ENCODE results near the gene PSMD3.
A peak's percentile ranks its signal among the peaks of the same experiment; 100 is the strongest.
"Not testable (repeated sequence)": the region's sequence is repeated elsewhere in the genome, so short reads cannot be mapped to it uniquely, and the experiment has no call there.

The PSMD3 gene

GRCh38 chr17:39980351-39981206 lies at the start of gene PSMD3:
Gene PSMD3, plus strand, starts transcription at chr17:39980807. Its CDS starts 164 bp downstream, at chr17:39980971.
- peak; percentile 99 for DNase-seq (ENCODE audit: low read depth)

GRCh38 chr17:39933912-39934311 lies 46.7 kb upstream of the PSMD3 start:
- no peak for DNase-seq (ENCODE audit: low read depth)

DNA sequence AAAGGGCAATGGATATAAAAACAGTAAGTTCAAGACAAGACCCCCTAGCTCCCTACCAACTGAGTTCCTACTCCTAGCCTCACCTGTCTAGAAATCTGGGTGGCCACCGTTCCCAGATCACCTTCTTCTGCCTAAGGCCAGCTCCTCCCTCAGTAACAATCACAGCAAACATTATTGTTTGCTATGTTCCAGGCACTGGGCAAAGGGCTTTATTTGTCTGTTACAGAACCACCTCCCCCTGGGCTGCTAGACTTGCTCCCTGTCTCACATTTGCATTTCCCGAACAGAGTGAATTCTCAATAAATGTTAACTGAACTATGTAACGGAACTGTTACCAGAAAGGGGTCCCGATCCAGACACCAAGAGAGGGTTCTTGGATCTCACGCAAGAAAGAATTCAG lies 46.3 kb upstream of the PSMD3 start:
- DNase-seq (ENCODE audit: low read depth) = no peak

- DNase-seq (ENCODE audit: low read depth) = no peak
These were observed 44.7 kb upstream of the PSMD3 start for GRCh38 chr17:39935909-39936308.

GRCh38 chr17:39937447-39937846 lies 43.2 kb upstream of the PSMD3 start:
- DNase-seq (ENCODE audit: low read depth) = no peak

GRCh38 chr17:39938140-39938869 lies 42.3 kb upstream of the PSMD3 start:
- DNase-seq (ENCODE audit: low read depth) = no peak

GRCh38 chr17:39939106-39939505 lies 41.5 kb upstream of the PSMD3 start:
- no peak for DNase-seq (ENCODE audit: low read depth)

DNA sequence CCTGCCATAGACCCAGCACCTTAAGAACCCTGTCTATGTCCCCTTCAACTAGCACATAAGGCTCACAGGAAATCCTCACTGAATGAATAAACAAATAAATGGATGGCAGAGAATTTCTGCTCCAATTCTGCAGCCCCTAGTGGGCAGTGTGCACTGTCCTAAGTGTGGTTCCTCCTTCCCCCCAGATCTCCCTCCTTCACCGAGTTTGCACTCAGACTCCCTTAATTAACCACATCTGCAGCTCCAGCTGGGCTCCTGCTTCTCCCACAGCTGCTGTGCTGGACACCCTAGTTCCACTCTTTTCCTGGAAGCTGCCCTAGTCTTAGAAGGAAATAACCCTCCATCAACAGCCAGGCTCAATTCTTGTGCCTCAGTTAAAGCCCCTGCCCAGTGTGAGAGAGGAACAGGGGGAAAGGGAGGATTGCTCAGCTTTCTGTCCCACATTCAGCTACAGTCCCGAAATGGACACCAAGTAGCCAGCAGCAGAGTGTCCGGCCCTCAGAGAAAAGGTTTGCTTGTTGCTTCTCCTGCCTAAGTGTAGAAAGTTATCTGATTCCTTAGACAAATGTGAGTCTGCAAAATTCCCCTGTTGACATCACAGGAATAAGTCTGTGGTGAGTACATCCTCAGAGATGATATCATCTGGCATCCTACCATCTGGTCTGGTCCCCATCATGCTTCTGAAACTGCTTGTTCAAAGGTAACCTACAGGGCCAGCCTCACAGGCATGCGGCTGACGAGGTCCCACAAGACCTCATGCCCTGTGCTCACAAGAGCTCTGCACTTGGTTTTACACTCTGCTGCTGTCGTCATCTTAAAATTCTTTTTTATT lies 40.8 kb upstream of the PSMD3 start:
- peak; percentile 84 for DNase-seq (ENCODE audit: low read depth)

GRCh38 chr17:39943702-39944392 lies 36.8 kb upstream of the PSMD3 start:
- DNase-seq (ENCODE audit: low read depth) = no peak

- DNase-seq (ENCODE audit: low read depth) = no peak
These were observed 36.3 kb upstream of the PSMD3 start for GRCh38 chr17:39944393-39944711.

DNA sequence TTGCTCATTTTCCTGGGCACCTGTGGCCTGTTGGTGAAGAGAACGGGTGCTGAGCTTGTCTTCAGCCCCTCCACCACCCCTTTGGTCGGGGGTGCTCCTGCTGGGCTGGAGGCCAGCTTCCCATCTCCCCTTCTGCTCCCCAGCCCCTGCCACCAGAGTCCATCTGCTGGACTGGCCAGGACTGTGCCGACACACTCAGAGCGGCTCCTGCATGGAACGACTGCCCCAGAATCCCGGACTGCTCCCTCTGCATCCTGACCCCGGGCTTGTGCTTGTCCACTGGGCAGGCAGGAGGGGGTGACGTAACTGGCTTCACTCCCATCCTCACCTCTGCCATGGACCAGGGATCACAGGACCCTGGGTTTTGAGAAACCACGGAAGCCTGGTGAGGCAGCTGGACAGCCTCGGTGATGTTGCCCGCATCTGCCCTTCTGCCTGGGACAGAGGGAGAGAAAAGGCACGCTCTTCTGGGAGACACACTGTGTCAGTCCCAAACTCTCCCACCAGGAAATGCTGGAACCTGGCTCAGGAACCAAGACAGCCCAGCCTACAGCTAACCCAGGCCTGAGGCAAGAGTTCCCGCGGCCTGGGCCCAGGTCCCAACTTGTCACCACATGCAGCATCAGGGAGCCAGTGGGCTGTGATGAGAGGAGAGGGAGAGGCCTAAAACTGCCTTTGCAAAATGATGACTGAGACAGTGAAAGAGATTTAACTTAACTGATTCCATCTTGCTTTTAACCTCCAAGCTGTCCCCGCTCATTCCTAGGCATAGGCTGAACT lies 33.9 kb upstream of the PSMD3 start:
- DNase-seq (ENCODE audit: low read depth) = no peak

- not testable (repeated sequence) for DNase-seq (ENCODE audit: low read depth)
These were observed 32.1 kb upstream of the PSMD3 start for GRCh38 chr17:39948489-39948828.

DNA sequence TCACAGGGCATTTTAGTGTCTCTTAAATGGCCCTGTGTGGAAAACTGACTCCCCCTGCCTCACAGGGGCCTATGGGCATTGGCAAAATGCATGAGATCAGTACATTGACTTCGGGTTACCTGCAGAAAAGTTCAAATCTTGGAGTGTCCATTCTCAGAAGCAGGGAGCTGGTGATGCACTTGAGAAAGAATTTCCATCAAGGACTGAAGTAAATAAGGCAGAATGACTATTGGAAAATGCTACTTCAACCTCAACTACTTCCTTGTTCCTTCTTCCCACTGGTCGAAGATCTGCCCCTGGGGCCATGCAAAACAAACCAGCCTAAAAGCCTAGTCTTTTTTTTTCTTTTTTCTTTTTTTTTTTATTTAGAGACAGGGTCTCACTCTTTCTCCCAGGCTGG lies 31.6 kb upstream of the PSMD3 start:
- DNase-seq (ENCODE audit: low read depth) = no peak

DNA sequence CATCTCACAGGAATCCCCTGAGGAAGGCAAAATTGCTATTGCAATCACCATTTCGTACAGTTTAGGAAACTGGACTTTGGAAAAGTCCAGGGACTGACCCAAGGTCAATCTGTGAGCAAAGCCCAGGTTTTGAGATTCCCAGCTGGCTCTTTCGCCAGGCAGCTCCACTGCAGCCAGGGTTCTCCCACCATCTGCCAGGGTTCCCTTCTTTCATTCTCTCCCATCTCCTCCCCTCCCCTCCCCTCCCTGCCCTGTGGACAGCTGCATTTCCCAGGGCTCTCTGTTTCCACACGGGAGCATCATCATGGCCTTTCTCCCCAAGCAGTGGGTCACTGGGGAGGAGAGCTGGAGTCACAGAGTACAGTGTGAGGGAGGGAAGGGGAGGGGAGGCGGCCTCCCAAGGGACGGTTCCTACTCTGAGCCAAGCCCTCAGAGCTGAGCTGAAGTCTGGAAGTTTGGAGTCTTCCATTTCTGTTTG lies 29.7 kb upstream of the PSMD3 start:
- DNase-seq (ENCODE audit: low read depth) = no peak

DNA sequence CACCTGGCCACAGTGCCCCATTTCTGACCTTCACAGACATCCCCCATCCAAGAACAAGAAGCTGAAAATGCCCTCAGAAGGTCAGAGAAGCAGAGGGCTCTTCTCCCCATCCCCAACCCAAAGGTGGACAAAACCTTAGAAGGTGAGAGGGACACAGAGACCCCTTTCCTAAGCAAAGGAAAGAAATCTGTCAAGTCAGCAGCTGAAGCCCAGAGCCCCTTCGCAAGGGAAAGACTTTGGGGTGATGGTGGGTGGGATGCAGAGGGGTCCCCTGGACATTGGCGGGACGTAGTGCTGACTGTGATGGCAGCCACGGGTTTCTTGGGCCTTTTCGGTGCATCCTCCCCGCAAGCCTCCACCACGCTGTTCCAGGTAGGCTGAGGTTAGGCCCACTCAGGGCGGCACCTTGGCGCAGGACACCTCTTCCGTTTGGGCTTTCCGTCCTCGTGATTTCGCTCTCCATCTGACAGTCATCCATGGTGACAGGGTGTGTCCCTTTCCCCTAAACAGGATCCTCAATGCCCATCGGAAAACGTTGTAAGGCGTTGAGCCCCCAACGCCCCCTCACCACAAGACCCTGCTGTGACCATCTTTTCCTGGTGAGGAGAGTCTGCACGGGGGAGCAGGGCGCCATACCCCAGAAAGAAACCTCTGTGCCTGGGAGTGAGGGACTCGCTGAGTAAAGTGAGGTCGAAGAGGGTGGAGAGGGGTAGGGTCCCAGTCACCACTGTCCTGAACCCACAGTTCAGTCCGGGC lies 28.5 kb upstream of the PSMD3 start:
- DNase-seq (ENCODE audit: low read depth) = no peak

GRCh38 chr17:39952680-39953470 lies 27.7 kb upstream of the PSMD3 start:
- DNase-seq (ENCODE audit: low read depth) = peak; percentile 37

GRCh38 chr17:39953471-39953888 lies 27.1 kb upstream of the PSMD3 start:
- DNase-seq (ENCODE audit: low read depth) = no peak

GRCh38 chr17:39954876-39955275 lies 25.7 kb upstream of the PSMD3 start:
- DNase-seq (ENCODE audit: low read depth) = no peak

GRCh38 chr17:39955726-39956225 lies 24.8 kb upstream of the PSMD3 start:
- no peak for DNase-seq (ENCODE audit: low read depth)
